Thoracic aorta (tissue), 2 donors: ENCODE results near the gene TMCC3. TPM values are rescaled to one million over a fixed set of nuclear protein-coding genes. Genes with fewer than 3 reads are reported as not detected.

ENCODE experiments used
- ATAC-seq: fragments of 150-250 bp; one replicate; pipeline ENCODE4 v1.8.0; 2017; ENCODE audit warnings: low read depth; ENCODE audit not compliant: insufficient number of reproducible peaks, low FRiP score
- DNase-seq: peaks from one replicate; pipeline ENCODE4 v3.0.0-alpha.2; 2020; ENCODE audit warnings: low spot score
- H3K27ac ChIP-seq, 2 donors: fragments of 200-600 bp; sonication (generic); 1 replicate in 1 of 2; 2 replicates in 1 of 2; pipeline ENCODE4 v1.5.1; 2016; ENCODE audit warnings: mild to moderate bottlenecking in 2 of 2, moderate library complexity in 2 of 2
- H3K27me3 ChIP-seq: fragments of 200-600 bp; sonication (generic); replicated peaks from 2 replicates; pipeline ENCODE4 v1.6.0; 2016; ENCODE audit warnings: mild to moderate bottlenecking; ENCODE audit not compliant: insufficient read depth
- H3K36me3 ChIP-seq: fragments of 200-600 bp; sonication (generic); one replicate; pipeline ENCODE4 v1.5.1; 2016
- H3K4me1 ChIP-seq, 2 donors: fragments of 200-600 bp; sonication (generic); 1 replicate in 1 of 2; 2 replicates in 1 of 2; pipeline versions ENCODE4 v1.5.1 to v1.6.0; 2016; ENCODE audit warnings: low read depth in 2 of 2, mild to moderate bottlenecking in 1 of 2; ENCODE audit not compliant: control insufficient read depth in 1 of 2
- H3K4me3 ChIP-seq: fragments of 200-600 bp; sonication (generic); 2 replicates; pipeline ENCODE4 v1.5.1; 2016; ENCODE audit warnings: mild to moderate bottlenecking
- H3K9me3 ChIP-seq: fragments of 200-600 bp; sonication (generic); 2 replicates; pipeline ENCODE4 v1.5.1; 2016
- total RNA-seq, 2 donors: library from RNA; depleted of rRNA; stranded (reverse); fragments of >200 nt; gene quantifications; one replicate each; pipeline versions ENCODE4 v1.1.0 to v1.2.3, GENCODE V29; 2016
- TF ChIP-seq, protein P1 (sequence below): fragments of 200-600 bp; sonication (generic); IDR thresholded peaks from one replicate; pipeline ENCODE4 v1.5.1; 2019; ENCODE audit warnings: antibody characterized with exemption

The TMCC3 gene
- total RNA-seq, 2 donors from 2014 or later: 6.9 to 12.4 TPM

GRCh38 chr12:94643606-94644005 lies 6.8 kb downstream of the TMCC3 start:
- no peak for ATAC-seq
- H3K36me3 ChIP-seq: no peaks in the 10 kb centered on the region
- no peak overlapping the region for H3K4me3 ChIP-seq
- DNase-seq: no peak
- TF ChIP-seq, protein P1, sequence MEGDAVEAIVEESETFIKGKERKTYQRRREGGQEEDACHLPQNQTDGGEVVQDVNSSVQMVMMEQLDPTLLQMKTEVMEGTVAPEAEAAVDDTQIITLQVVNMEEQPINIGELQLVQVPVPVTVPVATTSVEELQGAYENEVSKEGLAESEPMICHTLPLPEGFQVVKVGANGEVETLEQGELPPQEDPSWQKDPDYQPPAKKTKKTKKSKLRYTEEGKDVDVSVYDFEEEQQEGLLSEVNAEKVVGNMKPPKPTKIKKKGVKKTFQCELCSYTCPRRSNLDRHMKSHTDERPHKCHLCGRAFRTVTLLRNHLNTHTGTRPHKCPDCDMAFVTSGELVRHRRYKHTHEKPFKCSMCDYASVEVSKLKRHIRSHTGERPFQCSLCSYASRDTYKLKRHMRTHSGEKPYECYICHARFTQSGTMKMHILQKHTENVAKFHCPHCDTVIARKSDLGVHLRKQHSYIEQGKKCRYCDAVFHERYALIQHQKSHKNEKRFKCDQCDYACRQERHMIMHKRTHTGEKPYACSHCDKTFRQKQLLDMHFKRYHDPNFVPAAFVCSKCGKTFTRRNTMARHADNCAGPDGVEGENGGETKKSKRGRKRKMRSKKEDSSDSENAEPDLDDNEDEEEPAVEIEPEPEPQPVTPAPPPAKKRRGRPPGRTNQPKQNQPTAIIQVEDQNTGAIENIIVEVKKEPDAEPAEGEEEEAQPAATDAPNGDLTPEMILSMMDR: no peak
- H3K9me3 ChIP-seq: no peaks in the 10 kb centered on the region
- H3K27me3 ChIP-seq: no peaks in the 10 kb centered on the region
- no peak overlapping the region for H3K27ac ChIP-seq
- peaks cover 2 to 5% of the 10 kb centered on the region in 2 donors for H3K4me1 ChIP-seq

DNA sequence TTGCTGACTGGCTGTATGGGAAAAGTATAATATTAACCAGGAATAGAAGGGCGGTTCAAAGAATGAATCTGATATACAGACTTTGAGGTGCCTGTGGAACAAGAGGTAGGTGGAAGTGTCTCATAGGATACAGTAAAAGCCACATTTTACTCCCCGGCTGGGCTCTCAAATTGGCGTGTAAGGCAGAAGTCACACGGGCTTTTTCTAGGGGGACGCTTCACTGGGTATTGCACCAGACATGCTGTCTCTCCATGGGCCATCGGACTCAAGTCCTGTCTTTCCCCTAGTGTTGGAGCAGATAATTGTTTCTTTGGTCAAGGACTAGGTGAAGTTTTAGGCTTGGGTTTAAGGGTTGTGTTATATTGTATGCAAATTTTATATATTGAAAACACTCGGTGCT lies 9.1 kb downstream of the TMCC3 start:
- H3K4me3 ChIP-seq: no peak overlapping the region
- TF ChIP-seq, protein P1: no peak
- no peaks in the 10 kb centered on the region for H3K36me3 ChIP-seq
- no peaks in the 10 kb centered on the region for H3K9me3 ChIP-seq
- no peak for ATAC-seq
- H3K4me1 ChIP-seq: peaks cover 0 to 5% of the 10 kb centered on the region in 2 donors
- DNase-seq: no peak
- H3K27ac ChIP-seq: no peak overlapping the region
- H3K27me3 ChIP-seq: no peaks in the 10 kb centered on the region

DNA sequence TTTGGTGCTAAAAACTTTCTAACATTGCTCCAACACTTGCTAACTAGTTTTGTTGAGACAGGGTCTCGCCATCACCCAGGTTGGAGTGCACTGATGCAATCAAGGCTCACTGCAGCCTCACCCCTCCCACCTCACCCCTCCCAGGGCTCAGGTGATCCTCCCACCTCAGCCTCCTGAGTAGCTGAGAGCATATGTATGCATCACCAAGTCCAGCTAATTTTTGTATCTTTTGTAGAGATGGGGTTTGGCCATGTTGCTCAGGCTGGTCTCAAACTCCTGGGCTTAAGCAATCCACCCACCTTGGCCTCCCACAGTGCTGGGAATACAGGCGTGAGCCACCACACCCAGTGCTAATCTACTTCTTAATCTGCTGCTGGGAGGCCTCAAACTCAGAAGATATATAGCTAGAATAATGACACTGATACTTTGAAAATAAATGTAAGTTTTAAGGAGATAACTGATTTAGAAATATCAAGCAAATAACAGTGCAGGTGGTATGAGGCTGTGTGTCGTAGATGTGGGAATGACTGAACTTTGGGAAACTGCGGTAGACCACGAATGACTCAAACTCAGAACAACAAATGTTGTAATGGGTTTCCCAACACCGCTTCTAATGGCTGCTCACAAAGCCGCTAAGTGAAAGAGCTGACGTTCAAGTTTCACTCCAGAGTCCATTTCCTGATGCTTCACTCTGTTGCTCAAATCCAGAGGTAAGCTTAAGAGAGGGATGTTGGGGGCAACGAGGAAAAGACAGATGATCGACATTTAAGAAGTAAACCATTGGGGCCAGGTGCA lies 10.0 kb downstream of the TMCC3 start:
- Histone ChIP-seq H3K9me3 (no peaks in the 10 kb centered on the region), H3K4me1 (peaks cover 0 to 5% of the 10 kb centered on the region in 2 donors), H3K27me3 (no peaks in the 10 kb centered on the region), H3K36me3 (no peaks in the 10 kb centered on the region), H3K27ac (no peak overlapping the region), H3K4me3 (no peak overlapping the region)
- TF ChIP-seq, protein P1: no peak
- DNase-seq (no peak), ATAC-seq (peak; percentile 42)

DNA sequence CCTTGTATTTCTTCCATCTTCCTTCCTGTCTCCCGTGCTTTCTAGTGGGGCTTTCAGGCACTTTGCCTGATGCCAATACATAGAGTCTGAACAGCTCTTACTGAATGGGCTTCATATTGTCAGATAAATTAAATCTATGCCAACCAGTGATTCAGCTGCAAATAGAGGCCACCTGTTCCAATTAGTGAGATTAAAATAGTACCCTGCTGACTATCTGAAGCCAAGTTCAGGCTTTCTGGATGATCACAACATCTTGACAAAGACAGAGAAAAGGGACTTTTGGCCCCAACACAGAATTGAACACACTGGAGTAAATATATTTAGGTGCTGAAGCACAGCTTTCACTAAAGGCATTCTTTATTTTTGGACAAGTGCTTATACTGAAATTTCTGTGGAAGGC lies 11.8 kb downstream of the TMCC3 start:
- DNase-seq: no peak
- no peaks in the 10 kb centered on the region for H3K9me3 ChIP-seq
- H3K27me3 ChIP-seq: no peaks in the 10 kb centered on the region
- no peak overlapping the region for H3K27ac ChIP-seq
- H3K4me3 ChIP-seq: no peak overlapping the region
- TF ChIP-seq, protein P1: no peak
- ATAC-seq: no peak
- H3K4me1 ChIP-seq: no peaks in the 10 kb centered on the region
- H3K36me3 ChIP-seq: no peaks in the 10 kb centered on the region

- Histone ChIP-seq H3K27me3 (no peaks in the 10 kb centered on the region), H3K4me3 (no peak overlapping the region), H3K4me1 (no peaks in the 10 kb centered on the region), H3K9me3 (no peaks in the 10 kb centered on the region), H3K36me3 (no peaks in the 10 kb centered on the region), H3K27ac (no peak overlapping the region)
- TF ChIP-seq, protein P1: no peak
- ATAC-seq (no peak), DNase-seq (no peak)
Measured at GRCh38 chr12:94637390-94638113, 12.8 kb downstream of the TMCC3 start.
